Osteocyte (in vitro differentiated cells): Measurements from ENCODE around the gene KLF13. TPM values are rescaled to one million over a fixed set of nuclear protein-coding genes. Genes with fewer than 3 reads are reported as not detected.

Source experiments
- DNase-seq: peaks from one replicate; pipeline ENCODE4 v3.0.0; 2021; ENCODE audit warnings: mixed read lengths; ENCODE audit not compliant: unreplicated experiment; ENCODE audit errors: extremely low spot score
- H3K27ac Mint-ChIP-seq: one replicate; pipeline ENCODE4 v1.8.0; 2021; ENCODE audit warnings: mild to moderate bottlenecking, mixed read lengths; ENCODE audit not compliant: unreplicated experiment
- H3K27me3 Mint-ChIP-seq: one replicate; pipeline ENCODE4 v1.8.0; 2021; ENCODE audit warnings: mixed read lengths; ENCODE audit not compliant: unreplicated experiment
- H3K36me3 Mint-ChIP-seq: one replicate; pipeline ENCODE4 v1.8.0; 2021; ENCODE audit warnings: mixed read lengths; ENCODE audit not compliant: unreplicated experiment
- H3K4me1 Mint-ChIP-seq: one replicate; pipeline ENCODE4 v1.8.0; 2021; ENCODE audit warnings: mixed read lengths; ENCODE audit not compliant: unreplicated experiment
- H3K4me3 Mint-ChIP-seq: one replicate; pipeline ENCODE4 v1.8.0; 2021; ENCODE audit warnings: mild to moderate bottlenecking, moderate library complexity, mixed read lengths; ENCODE audit not compliant: unreplicated experiment
- H3K9me3 Mint-ChIP-seq: one replicate; pipeline ENCODE4 v1.8.0; 2021; ENCODE audit warnings: mixed read lengths; ENCODE audit not compliant: unreplicated experiment
- CTCF ChIP-seq: fragments of 200-600 bp; sonication (generic); IDR thresholded peaks from 2 replicates; pipeline ENCODE4 v1.5.0; 2021; ENCODE audit warnings: antibody characterized with exemption, mild to moderate bottlenecking, moderate library complexity
- total RNA-seq: library from RNA; stranded (reverse); gene quantifications from 2 replicates; pipeline ENCODE4 v1.2.1, GENCODE V29; 2021

KLF13 gene
- total RNA-seq, 1 donor from 2014 or later = 54.5 TPM

GRCh38 chr15:31369727-31370126 is 43.1 kb downstream of the KLF13 start:
- Mint-ChIP-seq H3K27me3 (no peaks in the 10 kb centered on the region), H3K9me3 (peaks cover 16% of the 10 kb centered on the region), H3K4me1 (peaks cover 52% of the 10 kb centered on the region), H3K36me3 (peaks cover 17% of the 10 kb centered on the region), H3K27ac (no peak overlapping the region), H3K4me3 (no peak overlapping the region)
- TF ChIP-seq CTCF = no peak
- DNase-seq = no peak

GRCh38 chr15:31371520-31372240 is 45.0 kb downstream of the KLF13 start:
- H3K9me3 Mint-ChIP-seq = peaks cover 16% of the 10 kb centered on the region
- H3K27ac Mint-ChIP-seq = no peak overlapping the region
- peaks cover 17% of the 10 kb centered on the region for H3K36me3 Mint-ChIP-seq
- TF ChIP-seq CTCF = no peak
- H3K4me1 Mint-ChIP-seq = peaks cover 47% of the 10 kb centered on the region
- H3K27me3 Mint-ChIP-seq = no peaks in the 10 kb centered on the region
- no peak for DNase-seq
- no peak overlapping the region for H3K4me3 Mint-ChIP-seq

GRCh38 chr15:31372635-31373091 is 46.0 kb downstream of the KLF13 start:
- peak overlapping the region; percentile 47 for H3K4me3 Mint-ChIP-seq
- H3K27me3 Mint-ChIP-seq = no peaks in the 10 kb centered on the region
- H3K27ac Mint-ChIP-seq = peak overlapping the region; percentile 84
- peaks cover 17% of the 10 kb centered on the region for H3K36me3 Mint-ChIP-seq
- TF ChIP-seq CTCF = no peak
- peaks cover 42% of the 10 kb centered on the region for H3K4me1 Mint-ChIP-seq
- peak; percentile 90 for DNase-seq
- H3K9me3 Mint-ChIP-seq = peaks cover 16% of the 10 kb centered on the region

- Mint-ChIP-seq H3K9me3 (peaks cover 16% of the 10 kb centered on the region), H3K4me3 (no peak overlapping the region), H3K27ac (no peak overlapping the region), H3K4me1 (peaks cover 41% of the 10 kb centered on the region), H3K27me3 (no peaks in the 10 kb centered on the region), H3K36me3 (peaks cover 17% of the 10 kb centered on the region)
- DNase-seq = no peak
- no peak for TF ChIP-seq CTCF
Observed at GRCh38 chr15:31373096-31373865, 46.6 kb downstream of the KLF13 start.

GRCh38 chr15:31373970-31374369 is 47.3 kb downstream of the KLF13 start:
- H3K9me3 Mint-ChIP-seq = peaks cover 15% of the 10 kb centered on the region
- peak overlapping the region; percentile 44 for H3K27ac Mint-ChIP-seq
- H3K27me3 Mint-ChIP-seq = no peaks in the 10 kb centered on the region
- no peak overlapping the region for H3K4me3 Mint-ChIP-seq
- no peak for TF ChIP-seq CTCF
- no peak for DNase-seq
- peaks cover 41% of the 10 kb centered on the region for H3K4me1 Mint-ChIP-seq
- H3K36me3 Mint-ChIP-seq = peaks cover 17% of the 10 kb centered on the region
